ENCODE results near the gene AVPR1B. TPM values are rescaled to one million over a fixed set of nuclear protein-coding genes. Genes with fewer than 3 reads are reported as not detected.
"Not testable (repeated sequence)": the region's sequence is repeated elsewhere in the genome, so short reads cannot be mapped to it uniquely, and the experiment has no call there.

The AVPR1B gene
- total RNA-seq, 1 donor, result not detected

GRCh38 chr1:206065547-206066145, 51.5 kb downstream of the AVPR1B start:
- TF ChIP-seq CTCF (IDR thresholded peaks at IDR 0.05; ENCODE audit: insufficient read depth, low read depth, low read length), result no peak
- H3K4me3 ChIP-seq (ENCODE audit: low read depth, low read length), result no peak overlapping the region
- no peak for DNase-seq (ENCODE audit: low read depth)

GRCh38 chr1:206064501-206064900, 52.7 kb downstream of the AVPR1B start:
- not testable (repeated sequence) for DNase-seq (ENCODE audit: low read depth); H3K4me3 ChIP-seq (ENCODE audit: low read depth, low read length)

GRCh38 chr1:206064001-206064400, 53.2 kb downstream of the AVPR1B start:
- DNase-seq (ENCODE audit: low read depth); H3K4me3 ChIP-seq (ENCODE audit: low read depth, low read length): not testable (repeated sequence)

- DNase-seq (ENCODE audit: low read depth), result no peak
- H3K4me3 ChIP-seq (ENCODE audit: low read depth, low read length), result no peak overlapping the region
- no peak for TF ChIP-seq CTCF (IDR thresholded peaks at IDR 0.05; ENCODE audit: insufficient read depth, low read depth, low read length)
Observed at GRCh38 chr1:206062464-206062863, 54.7 kb downstream of the AVPR1B start.

- TF ChIP-seq CTCF (IDR thresholded peaks at IDR 0.05; ENCODE audit: insufficient read depth, low read depth, low read length), result no peak
- H3K4me3 ChIP-seq (ENCODE audit: low read depth, low read length), result no peak overlapping the region
- no peak for DNase-seq (ENCODE audit: low read depth)
Observed at GRCh38 chr1:206060844-206061243, 56.3 kb downstream of the AVPR1B start.

Small RNA genes lying within 50 kb of the gene (small RNA-seq; reads per million reads assigned to genes)
- gene RF00271, result not detected

Other genes with a start within 250 kb of the AVPR1B start
- gene SLC26A9, start 173.9 kb downstream of the AVPR1B start, total RNA-seq, result not detected in 2 replicates
- 4.2 and 5.2 TPM in 2 replicates for gene RAB7B, start 114.0 kb downstream of the AVPR1B start, total RNA-seq
- not detected in 2 replicates for gene CTSE, start 93.5 kb downstream of the AVPR1B start, total RNA-seq
- gene RHEX, start 64.2 kb downstream of the AVPR1B start, total RNA-seq, result not detected in 2 replicates
- 2.3 and 3.5 TPM in 2 replicates for gene FAM72A, start 85.5 kb upstream of the AVPR1B start, total RNA-seq
- gene SRGAP2, start 86.2 kb upstream of the AVPR1B start, total RNA-seq, result 43.8 and 45.3 TPM in 2 replicates